ENCODE measurements around the gene CYP4F12. TPM values are rescaled to one million over a fixed set of nuclear protein-coding genes. Genes with fewer than 3 reads are reported as not detected.

Gene CYP4F12
- total RNA-seq, 1 experiment from 2014 or later, result not detected

GRCh38 chr19:15675560-15675959 is 2.7 kb downstream of the CYP4F12 start:
- Histone ChIP-seq H3K9me3 (ENCODE audit: control insufficient read depth, low read depth, low read length) (peaks cover 83% of the 10 kb centered on the region), H3K4ac (ENCODE audit: low read depth, low read length) (no peak overlapping the region), H3K9ac (ENCODE audit: extremely low read depth, insufficient read length, low read length) (no peak overlapping the region), H3K27ac (ENCODE audit: insufficient read length, low read depth, low read length) (no peak overlapping the region), H3K4me2 (ENCODE audit: insufficient read depth, insufficient read length, low read length) (no peak overlapping the region), H2BK12ac (ENCODE audit: insufficient read length, low read depth, low read length) (no peak overlapping the region), H4K20me1 (ENCODE audit: control insufficient read depth, insufficient read depth, insufficient read length) (no peaks in the 10 kb centered on the region), H4K5ac (ENCODE audit: insufficient read length, low read depth, low read length) (no peak overlapping the region), H2AK5ac (ENCODE audit: insufficient read length, low read length) (no peak overlapping the region), H2BK15ac (ENCODE audit: low read depth, low read length) (no peak overlapping the region), H4K91ac (ENCODE audit: insufficient read length, low read depth, low read length) (no peak overlapping the region), H3K79me2 (ENCODE audit: insufficient read depth, low read length) (no peaks in the 10 kb centered on the region), H3K14ac (ENCODE audit: insufficient read depth, low read length) (no peak overlapping the region), H2BK5ac (ENCODE audit: insufficient read length, low read length) (no peak overlapping the region), H2BK120ac (ENCODE audit: low read depth, low read length, poor library complexity, severe bottlenecking) (no peak overlapping the region), H2AFZ (ENCODE audit: low read length) (no peak overlapping the region), H3K56ac (ENCODE audit: insufficient read length, low read depth, low read length) (no peak overlapping the region), H3K27me3 (ENCODE audit: insufficient read depth, low read length) (no peaks in the 10 kb centered on the region), H3K23me2 (ENCODE audit: insufficient read length, low read depth, low read length, poor library complexity, severe bottlenecking) (no peaks in the 10 kb centered on the region), H3K79me1 (ENCODE audit: insufficient read depth, low read depth, low read length, poor library complexity, severe bottlenecking) (no peaks in the 10 kb centered on the region), H2BK20ac (ENCODE audit: low read depth, low read length, poor library complexity, severe bottlenecking) (no peak overlapping the region), H3T11ph (ENCODE audit: low read length) (no peak overlapping the region), H3K4me1 (ENCODE audit: insufficient read depth, low read length) (no peaks in the 10 kb centered on the region), H3K18ac (ENCODE audit: insufficient read length, low read depth, low read length) (no peak overlapping the region), H3K23ac (ENCODE audit: insufficient read length, low read depth, low read length) (no peak overlapping the region), H4K8ac (replicated peaks; ENCODE audit: insufficient read length, low read depth, low read length) (no peak overlapping the region)
- Mint-ChIP-seq H3K4me1 (no peaks in the 10 kb centered on the region), H3K36me3 (ENCODE audit: insufficient read depth in 1 of 3, low read depth in 3 of 3) (peaks cover 5 to 20% (median 19%) of the 10 kb centered on the region in 3 experiments; a peak in 6 of 7 replicates), H3K27me3 (ENCODE audit: low read depth) (peaks cover 2% of the 10 kb centered on the region), H3K4me3 (no peak overlapping the region), H3K27ac (no peak overlapping the region), H3K9me3 (peaks cover 86 to 93% of the 10 kb centered on the region in 2 experiments)
- WGBS (ENCODE audit: extremely low coverage, insufficient read length, low lambda C conversion rate), result no CpG with 5 or more reads among the region's 3 CpGs
- no peak for DNase-seq
- TF ChIP-seq, protein P1, sequence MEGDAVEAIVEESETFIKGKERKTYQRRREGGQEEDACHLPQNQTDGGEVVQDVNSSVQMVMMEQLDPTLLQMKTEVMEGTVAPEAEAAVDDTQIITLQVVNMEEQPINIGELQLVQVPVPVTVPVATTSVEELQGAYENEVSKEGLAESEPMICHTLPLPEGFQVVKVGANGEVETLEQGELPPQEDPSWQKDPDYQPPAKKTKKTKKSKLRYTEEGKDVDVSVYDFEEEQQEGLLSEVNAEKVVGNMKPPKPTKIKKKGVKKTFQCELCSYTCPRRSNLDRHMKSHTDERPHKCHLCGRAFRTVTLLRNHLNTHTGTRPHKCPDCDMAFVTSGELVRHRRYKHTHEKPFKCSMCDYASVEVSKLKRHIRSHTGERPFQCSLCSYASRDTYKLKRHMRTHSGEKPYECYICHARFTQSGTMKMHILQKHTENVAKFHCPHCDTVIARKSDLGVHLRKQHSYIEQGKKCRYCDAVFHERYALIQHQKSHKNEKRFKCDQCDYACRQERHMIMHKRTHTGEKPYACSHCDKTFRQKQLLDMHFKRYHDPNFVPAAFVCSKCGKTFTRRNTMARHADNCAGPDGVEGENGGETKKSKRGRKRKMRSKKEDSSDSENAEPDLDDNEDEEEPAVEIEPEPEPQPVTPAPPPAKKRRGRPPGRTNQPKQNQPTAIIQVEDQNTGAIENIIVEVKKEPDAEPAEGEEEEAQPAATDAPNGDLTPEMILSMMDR (conservative IDR thresholded peaks at IDR 0.05), result no peak

Measured in H9 (cell line).